K562 (cell line): ENCODE data around the gene ASIC1. TPM values are rescaled to one million over a fixed set of nuclear protein-coding genes. Genes with fewer than 3 reads are reported as not detected.
A peak's percentile ranks its signal among the peaks of the same experiment; 100 is the strongest.

Experiments
- ASH1L ChIP-seq: fragments of 450-650 bp; IDR thresholded peaks from 2 replicates; pipeline ENCODE4 v1.6.1; 2018; ENCODE audit warnings: borderline replicate concordance, mild to moderate bottlenecking, low read depth; ENCODE audit not compliant: partially characterized antibody
- BHLHE40 ChIP-seq: IDR thresholded peaks from 2 replicates; pipeline ENCODE4 v1.6.1; 2011; ENCODE audit warnings: low read length, improper control_type of control experiment
- FOXP1 ChIP-seq: sonication (generic); formaldehyde crosslinking; IDR thresholded peaks from 2 replicates; pipeline ENCODE4 v1.8.0; 2022; ENCODE audit warnings: mild to moderate bottlenecking, missing genetic modification reagents
- MTA2 ChIP-seq: fragments of 450-650 bp; IDR thresholded peaks from 2 replicates; pipeline ENCODE4 v1.6.1; 2016; ENCODE audit warnings: low read depth
- POLR2A ChIP-seq: fragments of 450-650 bp; conservative IDR thresholded peaks from 2 replicates; pipeline ENCODE4 v1.6.1; 2016
- SMARCC2 ChIP-seq: fragments of 450-650 bp; IDR thresholded peaks from 2 replicates; pipeline ENCODE4 v1.6.1; 2017; ENCODE audit warnings: antibody characterized with exemption, moderate library complexity, mild to moderate bottlenecking, low read depth
- ZNF384 ChIP-seq: IDR thresholded peaks from 2 replicates; pipeline ENCODE4 v1.6.1; 2012; ENCODE audit warnings: low read depth, low read length, improper control_type of control experiment
- ZSCAN29 ChIP-seq: fragments of 450-650 bp; IDR thresholded peaks from 2 replicates; pipeline ENCODE4 v1.6.1; 2017
- polyA plus RNA-seq, 8 experiments: library from polyadenylated mRNA; depleted of rRNA in 4 of 8; stranded (reverse) in 5 of 8; unstranded in 3 of 8; fragments of >200 nt; fragmentation: Nextera tagmentation in 2 of 8; fragmentation: Illumina TruSeq in 1 of 8; extraction: Ambion mirVana in 2 of 8; extraction: Trizol in 1 of 8; gene quantifications; 2 replicates each; pipeline versions ENCODE4 v1.2.1 to v1.2.3, GENCODE V29; 2011 to 2014; ENCODE audit warnings: inconsistent platforms in 1 of 8, missing spikeins in 1 of 8
- total RNA-seq, 7 experiments: library from RNA; depleted of rRNA in 6 of 7; stranded (reverse); fragments of >200 nt in 6 of 7; fragmentation: Illumina TruSeq in 2 of 7; extraction: Trizol in 2 of 7; gene quantifications; 2 replicates each; pipeline versions ENCODE4 v1.2.1 to v1.2.3, GENCODE V29; 2011 to 2021; ENCODE audit warnings: low replicate concordance in 1 of 7
- TF ChIP-seq, protein P1 (sequence below): sonication (generic); formaldehyde crosslinking; IDR thresholded peaks from 2 replicates; pipeline ENCODE4 v1.8.1; 2023; ENCODE audit warnings: mild to moderate bottlenecking, missing genetic modification reagents, moderate library complexity
- TF ChIP-seq, protein P2 (sequence below): sonication (generic); formaldehyde crosslinking; IDR thresholded peaks from 2 replicates; pipeline ENCODE4 v1.8.1; 2023; ENCODE audit warnings: mild to moderate bottlenecking, missing genetic modification reagents

The ASIC1 gene
- total and polyA plus RNA-seq, 9 of the 15 experiments (the other 6 are each of a cell fraction or from before 2014, with no cell fraction given) = 0.01 to 1.7 (median 0.45) TPM

DNA sequence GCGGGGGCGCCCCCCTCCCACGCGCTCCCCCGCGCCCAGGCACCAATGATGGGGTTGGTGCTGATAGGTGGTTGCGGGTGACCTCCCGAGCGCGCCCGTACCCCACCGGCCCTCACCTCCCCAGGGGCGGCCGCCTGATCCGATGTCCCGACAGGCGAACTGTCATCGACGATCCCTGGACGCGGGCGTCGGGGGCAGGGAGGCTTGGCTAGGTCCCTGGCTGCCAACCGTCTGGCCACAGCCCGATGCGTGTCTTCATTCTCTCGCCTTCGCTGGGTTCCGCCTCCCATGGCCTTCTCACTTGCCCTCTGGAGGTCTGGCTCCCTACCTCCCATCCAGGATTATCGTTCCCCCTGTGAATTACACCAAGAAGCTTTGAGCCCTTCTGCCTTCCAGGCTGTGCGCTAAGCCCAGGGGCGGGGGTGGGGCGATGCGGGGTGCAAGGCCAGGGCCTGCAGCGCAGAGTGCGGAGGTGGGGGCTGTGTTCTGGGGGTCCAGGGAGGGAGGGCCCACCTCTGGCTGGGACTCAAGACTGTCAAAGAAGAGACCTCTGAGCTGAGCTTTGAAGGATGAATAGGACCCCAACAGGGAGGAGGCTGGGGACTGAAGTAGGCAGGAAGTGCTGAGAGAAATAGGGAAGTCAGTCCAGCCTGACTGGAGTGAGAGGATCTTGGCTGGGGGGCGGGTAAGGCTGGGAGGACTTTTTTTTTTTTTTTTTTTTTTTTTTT, 24.4 kb upstream of the ASIC1 start (continued):
- TF ChIP-seq FOXP1 (no peak), POLR2A (no peak), ASH1L (no peak), SMARCC2 (no peak), ZNF384 (peak; percentile 89), BHLHE40 (no peak), ZSCAN29 (no peak), MTA2 (no peak)
- TF ChIP-seq, protein P1, sequence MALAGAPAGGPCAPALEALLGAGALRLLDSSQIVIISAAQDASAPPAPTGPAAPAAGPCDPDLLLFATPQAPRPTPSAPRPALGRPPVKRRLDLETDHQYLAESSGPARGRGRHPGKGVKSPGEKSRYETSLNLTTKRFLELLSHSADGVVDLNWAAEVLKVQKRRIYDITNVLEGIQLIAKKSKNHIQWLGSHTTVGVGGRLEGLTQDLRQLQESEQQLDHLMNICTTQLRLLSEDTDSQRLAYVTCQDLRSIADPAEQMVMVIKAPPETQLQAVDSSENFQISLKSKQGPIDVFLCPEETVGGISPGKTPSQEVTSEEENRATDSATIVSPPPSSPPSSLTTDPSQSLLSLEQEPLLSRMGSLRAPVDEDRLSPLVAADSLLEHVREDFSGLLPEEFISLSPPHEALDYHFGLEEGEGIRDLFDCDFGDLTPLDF (CRISPR knock-in tag) = no peak
- TF ChIP-seq, protein P2, sequence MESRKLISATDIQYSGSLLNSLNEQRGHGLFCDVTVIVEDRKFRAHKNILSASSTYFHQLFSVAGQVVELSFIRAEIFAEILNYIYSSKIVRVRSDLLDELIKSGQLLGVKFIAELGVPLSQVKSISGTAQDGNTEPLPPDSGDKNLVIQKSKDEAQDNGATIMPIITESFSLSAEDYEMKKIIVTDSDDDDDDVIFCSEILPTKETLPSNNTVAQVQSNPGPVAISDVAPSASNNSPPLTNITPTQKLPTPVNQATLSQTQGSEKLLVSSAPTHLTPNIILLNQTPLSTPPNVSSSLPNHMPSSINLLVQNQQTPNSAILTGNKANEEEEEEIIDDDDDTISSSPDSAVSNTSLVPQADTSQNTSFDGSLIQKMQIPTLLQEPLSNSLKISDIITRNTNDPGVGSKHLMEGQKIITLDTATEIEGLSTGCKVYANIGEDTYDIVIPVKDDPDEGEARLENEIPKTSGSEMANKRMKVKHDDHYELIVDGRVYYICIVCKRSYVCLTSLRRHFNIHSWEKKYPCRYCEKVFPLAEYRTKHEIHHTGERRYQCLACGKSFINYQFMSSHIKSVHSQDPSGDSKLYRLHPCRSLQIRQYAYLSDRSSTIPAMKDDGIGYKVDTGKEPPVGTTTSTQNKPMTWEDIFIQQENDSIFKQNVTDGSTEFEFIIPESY (CRISPR knock-in tag) = peak; percentile 97
